ENCODE results near the gene CRADD.
A peak's percentile ranks its signal among the peaks of the same experiment; 100 is the strongest.

GRCh38 chr12:93766796-93767523 is 89.8 kb downstream of the CRADD start:
- TF ChIP-seq POLR2AphosphoS5 (IDR thresholded peaks at IDR 0.05; ENCODE audit: low read depth) = no peak
- TF ChIP-seq, protein P1, sequence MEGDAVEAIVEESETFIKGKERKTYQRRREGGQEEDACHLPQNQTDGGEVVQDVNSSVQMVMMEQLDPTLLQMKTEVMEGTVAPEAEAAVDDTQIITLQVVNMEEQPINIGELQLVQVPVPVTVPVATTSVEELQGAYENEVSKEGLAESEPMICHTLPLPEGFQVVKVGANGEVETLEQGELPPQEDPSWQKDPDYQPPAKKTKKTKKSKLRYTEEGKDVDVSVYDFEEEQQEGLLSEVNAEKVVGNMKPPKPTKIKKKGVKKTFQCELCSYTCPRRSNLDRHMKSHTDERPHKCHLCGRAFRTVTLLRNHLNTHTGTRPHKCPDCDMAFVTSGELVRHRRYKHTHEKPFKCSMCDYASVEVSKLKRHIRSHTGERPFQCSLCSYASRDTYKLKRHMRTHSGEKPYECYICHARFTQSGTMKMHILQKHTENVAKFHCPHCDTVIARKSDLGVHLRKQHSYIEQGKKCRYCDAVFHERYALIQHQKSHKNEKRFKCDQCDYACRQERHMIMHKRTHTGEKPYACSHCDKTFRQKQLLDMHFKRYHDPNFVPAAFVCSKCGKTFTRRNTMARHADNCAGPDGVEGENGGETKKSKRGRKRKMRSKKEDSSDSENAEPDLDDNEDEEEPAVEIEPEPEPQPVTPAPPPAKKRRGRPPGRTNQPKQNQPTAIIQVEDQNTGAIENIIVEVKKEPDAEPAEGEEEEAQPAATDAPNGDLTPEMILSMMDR (IDR thresholded peaks at IDR 0.05; ENCODE audit: insufficient read depth, low read length) = peak; percentile 24
- TF ChIP-seq REST (IDR thresholded peaks at IDR 0.05; ENCODE audit: insufficient replicate concordance, low read depth) = no peak
